Endometrium (tissue), 2 donors: ENCODE results near the gene RANBP17.
"Not testable (repeated sequence)": the region's sequence is repeated elsewhere in the genome, so short reads cannot be mapped to it uniquely, and the experiment has no call there.

ENCODE experiments used
- FAIRE-seq: peaks from 2 replicates; lab custom pipeline; 2012; peaks lifted over from hg19 to GRCh38; lab: Jason Lieb, UNC
- donor health status: control.
- donor health status: control.

RANBP17 gene

DNA sequence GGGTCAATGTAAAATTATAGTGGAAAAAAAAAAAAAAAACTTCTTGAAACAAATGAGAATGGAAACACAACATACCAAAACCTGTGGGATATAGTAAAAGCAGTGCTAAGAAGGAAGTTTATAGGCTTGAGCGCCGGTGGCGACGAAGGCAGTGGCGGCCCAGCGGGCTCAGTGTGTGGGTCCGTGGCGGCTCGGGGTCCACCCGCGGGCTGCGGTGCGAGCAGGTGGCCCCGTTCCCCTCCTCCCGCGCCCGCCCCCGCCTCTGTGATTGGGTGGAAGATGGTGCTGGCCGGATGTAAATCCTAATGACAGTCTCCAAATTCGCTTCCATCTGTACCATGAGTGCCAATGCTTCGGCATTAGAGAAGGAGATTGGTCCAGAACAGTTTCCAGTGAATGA lies 389.7 kb downstream of the RANBP17 start:
- FAIRE-seq = no peak

DNA sequence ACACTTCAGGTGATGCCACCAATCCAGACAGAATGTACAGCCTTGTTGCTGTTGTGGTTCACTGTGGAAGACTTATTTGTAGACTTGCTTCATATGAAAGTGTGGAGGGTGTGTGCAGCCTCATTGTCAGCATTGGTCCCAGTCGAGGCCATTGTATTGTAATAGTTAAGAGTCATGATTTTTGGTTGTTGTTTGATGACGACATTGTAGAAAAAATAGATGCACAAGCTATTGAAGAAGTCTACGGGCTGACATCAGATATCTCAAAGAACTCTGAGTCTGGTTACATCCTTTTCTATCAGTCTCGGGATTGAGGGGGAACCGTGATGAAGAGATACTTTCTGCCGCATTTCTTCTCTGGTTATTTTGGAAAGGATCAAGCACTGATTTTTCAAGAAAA lies 390.9 kb downstream of the RANBP17 start:
- FAIRE-seq = no peak

DNA sequence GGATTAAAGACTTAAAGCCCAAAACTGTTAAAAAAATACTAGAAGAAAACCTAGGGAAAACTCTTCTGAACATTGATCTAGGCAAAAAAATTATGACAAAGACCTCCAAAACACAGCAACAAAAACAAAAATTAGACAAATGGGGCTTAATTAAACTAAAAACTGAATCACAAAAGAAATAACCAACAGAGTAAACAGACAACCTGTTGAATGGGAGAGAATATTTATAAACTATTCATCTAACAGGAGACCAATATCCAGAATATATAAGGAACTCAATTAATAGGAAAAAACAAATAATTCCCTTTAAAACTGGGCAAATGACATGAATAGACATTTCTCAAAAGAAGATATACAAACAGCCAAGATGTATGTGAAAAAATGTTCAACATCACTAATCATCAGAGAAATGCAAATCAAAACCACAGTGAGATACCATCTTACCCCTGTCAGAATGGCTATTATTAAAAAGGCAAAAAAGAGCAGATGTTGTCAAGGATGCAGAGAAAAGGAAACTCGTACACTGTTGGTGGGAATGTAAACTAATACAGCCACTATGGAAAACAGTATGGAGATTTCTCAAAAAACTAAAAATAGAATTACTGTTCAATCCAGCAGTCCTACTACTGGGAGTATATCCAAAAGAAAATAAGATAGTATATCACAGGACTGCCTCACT lies 397.1 kb downstream of the RANBP17 start:
- no peak for FAIRE-seq

DNA sequence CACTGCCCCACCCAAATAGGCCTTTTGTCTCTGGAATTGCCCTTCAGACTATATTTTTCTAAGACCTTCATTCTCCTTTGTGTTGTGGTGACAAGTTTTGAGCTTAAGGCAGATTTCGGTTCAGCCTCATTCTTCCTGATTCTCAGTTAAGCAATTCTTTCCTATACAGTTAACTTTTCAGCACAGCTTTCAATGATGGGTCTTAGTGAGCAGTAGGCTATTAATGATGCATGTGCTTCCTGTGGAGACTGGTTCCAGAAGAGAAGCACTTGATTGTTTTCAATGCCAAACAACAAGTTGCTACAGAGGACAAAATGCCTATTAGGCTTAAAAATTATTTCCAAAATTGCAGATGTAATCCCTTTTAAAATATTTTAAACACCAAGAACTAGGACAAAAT lies 399.5 kb downstream of the RANBP17 start:
- FAIRE-seq = no peak

DNA sequence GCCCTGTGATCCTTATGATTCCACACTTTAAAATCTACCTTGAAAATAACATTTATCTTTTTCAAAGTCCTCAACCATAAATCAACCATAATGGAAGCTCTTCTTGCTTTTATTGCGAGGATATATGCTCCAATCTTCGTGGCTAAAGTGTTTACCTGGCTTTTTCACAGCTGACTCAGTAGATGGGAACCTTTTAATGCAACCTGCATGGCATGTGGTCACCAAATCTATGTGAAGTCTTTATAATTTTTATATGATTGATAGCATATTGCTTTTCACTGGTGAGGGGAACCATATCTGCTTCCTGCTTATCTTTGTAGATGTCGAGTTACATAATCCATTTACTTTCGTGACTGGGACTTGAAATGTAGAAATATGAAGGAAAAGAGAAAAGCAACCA lies 400.1 kb downstream of the RANBP17 start:
- no peak for FAIRE-seq

DNA sequence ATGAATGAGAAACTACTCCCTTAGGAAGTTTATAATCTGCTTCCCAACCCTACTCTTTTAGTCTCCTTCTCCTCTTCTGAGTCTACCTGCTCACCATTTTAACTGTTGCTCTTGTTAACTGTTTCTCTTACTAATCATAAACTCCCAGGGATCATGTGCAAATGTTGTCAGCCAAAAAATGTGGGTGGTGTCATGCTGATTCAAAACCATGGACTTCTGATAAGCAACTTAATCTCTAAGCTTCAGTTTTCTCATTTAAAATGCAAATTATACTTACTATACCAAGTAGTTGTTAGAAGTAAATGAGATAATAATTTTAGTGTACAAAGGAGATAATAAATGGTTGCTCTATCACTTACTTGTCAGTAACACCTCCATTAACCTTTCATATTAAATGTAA lies 401.4 kb downstream of the RANBP17 start:
- FAIRE-seq = no peak

DNA sequence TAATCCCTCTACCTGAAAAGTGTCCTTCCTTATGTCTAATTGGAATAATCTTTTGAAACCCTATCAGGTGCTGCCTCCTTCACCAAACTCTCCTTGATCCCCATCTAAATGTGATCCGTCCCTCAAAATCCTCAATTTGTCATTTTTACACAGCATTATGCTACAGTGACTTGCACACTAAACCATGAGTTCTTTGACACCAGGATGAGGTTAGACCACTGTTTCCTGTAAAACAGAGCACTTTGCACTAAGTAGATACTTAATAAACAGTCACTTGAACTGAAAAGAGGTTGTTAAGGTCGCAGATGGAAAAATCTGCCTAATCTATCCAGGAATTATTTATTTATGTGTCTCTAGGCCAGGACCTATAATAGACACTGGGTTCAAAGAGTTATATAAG lies 403.0 kb downstream of the RANBP17 start:
- no peak for FAIRE-seq

DNA sequence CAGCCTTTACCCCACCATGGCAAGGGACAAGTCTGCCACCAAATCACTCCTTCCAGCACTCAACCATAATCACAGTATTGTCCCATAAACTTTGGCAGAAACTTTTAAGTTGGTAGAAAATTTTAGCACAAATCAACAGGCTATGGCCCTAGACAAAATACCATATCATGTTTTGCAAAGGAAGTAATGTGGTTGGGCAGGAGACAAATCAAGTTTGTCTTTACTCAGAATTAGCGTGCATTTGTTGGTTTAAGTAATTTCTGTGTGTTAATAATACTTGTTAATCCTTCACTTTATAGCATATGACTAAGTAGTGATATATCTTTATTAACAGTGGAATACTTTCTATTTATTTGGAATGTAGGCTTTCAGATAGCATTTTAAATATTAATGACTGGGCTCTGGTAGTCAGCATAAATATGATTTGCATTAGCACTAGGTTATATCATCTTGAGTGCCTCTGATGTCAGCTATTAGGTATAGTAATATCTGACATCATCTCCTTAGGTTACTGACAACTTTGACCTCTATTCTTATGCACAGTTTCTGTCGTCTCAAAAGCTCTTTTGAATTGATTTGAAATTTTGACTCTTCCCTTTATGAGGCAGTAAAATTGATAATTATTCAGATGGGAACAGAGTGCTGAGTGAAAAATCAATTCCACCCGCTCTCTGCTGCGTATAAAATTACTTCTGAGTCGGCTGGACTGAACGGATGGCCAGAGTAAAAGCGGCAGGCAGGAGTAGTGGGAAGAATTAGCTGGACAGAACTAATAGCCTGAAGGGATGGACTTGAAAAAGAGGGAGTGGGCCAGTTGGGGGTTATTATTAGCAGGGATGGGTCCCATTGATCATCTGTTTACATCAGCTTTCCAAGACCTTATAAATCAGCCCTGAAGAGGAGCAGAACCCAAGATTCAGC lies 407.1 kb downstream of the RANBP17 start:
- FAIRE-seq = no peak

DNA sequence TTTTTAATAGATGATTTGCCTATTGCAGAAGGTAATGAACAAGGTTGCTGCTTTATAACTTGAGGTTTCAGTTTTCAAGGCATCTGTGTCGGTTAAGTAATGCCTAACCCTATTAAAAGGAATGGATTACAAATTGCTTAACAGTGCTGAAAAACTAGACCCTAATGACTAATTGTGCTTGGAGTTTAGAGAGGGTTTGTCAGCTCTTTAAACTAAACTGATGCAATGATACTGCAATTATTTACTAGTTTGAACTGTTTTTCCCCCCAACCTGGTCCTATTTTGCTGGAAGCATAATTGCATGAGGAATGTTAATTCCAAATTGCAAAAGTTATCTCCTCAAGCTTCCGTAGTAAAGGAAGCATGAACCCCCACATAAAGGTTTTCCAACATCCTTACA lies 407.9 kb downstream of the RANBP17 start:
- FAIRE-seq = no peak

DNA sequence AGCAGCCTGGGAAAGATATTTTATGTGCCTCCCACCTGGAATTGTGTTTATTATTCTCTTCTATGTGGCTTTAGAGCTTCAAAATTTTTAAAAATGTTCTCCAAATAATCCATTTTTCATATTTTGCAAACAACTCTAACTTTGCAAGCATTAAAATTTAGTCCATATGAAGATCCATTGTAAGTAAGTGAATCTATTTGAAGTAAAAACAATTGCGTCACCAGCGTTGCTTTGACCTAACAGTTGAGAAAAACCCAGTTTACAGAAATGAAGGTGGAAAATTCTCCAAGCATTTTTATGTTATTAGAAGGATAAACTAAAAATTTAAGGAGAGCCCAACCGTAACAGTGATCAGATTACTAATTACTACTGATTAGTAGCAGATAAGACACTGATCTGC lies 408.3 kb downstream of the RANBP17 start:
- FAIRE-seq = no peak

DNA sequence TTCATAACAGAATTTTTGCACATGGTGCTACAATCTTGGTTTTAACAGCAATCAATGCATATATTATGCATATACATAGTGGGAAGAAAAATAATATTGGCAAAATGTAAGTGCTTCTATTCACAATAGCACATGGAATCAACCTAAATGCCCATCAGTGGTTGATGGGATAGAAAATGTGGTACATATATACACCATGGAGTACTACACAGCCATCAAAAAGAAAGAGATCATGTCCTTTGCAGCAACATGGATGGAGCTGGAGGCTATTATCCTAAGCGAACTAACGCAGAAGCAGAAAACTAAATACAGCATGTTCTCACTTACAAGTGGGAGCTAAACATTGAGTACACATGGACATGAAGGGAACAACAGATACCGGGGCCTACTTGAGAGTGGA lies 410.0 kb downstream of the RANBP17 start:
- FAIRE-seq = no peak

DNA sequence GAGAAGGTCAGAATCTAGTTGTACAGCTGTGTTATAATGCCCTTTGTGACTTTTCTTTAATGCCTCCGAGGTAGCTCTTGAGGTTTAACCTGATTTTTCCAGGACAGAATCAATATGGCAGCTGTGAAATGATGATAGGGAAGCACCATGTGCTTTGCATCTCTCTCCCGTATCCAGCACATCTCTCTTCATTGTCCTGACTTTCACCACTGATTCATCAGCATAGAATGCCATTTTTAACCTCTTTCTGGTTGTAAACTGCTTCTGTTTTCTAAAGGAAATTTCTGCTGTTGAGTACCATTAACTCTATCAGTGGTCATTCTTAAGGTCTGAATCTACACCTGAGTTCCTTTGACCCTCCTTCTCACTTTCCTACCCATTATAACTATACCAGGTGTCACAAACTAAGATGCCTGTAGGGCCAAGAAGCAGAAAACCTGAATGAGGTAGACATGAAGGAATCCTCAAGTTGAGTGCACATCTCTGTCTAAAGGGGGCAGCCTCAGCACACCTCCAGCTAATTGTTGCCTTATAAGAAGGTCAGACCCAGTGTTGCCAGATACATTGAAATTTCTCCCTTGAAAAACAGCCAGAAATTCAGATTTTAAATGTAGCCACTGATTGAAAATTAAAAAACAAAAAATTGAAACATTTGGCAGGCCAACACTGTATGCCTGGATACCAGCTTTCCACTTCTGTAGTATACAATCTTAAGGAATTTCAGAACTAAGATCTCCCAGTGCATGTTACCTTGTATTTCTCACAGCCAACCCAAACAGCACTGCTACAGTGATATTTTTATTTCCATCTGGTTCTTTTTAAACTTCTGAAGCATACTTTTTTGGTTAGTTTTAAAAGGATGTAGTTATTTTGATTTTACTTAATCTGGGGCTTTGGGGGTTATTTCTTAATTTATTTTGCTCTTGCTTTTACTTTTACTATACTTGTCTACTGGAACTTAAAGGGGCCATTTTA lies 411.5 kb downstream of the RANBP17 start:
- FAIRE-seq = no peak

DNA sequence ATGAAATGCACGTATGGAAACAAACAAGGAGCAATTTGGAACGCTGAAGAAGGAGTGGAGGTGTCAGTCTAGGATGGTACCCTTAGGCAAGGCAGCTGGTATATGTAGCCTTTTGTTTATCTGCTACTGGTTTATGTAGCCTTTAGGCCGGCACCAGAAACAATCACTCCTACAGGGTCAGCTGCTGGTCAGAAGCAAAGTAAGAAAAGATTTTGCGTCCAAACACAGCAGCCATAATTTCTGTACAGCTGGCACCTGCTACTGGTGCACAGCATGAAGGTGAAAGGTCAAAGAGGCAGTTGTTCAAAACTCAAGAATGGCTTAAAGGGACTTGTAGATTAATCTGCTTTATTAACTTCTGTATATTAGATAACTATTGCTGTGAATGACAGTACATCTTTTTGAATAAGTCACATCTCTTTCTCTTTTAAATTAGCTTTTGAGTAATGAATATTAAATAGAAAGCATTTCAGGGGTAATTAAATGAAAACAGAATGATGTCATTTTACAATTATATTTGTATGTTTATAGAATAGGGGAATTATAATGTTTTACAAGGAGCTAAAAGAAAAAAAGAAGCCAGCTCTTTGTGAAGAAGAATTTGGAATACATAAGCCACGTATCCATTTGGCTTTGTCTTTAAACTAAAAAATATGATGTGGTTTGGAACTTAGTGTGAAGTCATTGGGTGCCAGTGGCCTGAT lies 414.2 kb downstream of the RANBP17 start:
- FAIRE-seq = no peak

DNA sequence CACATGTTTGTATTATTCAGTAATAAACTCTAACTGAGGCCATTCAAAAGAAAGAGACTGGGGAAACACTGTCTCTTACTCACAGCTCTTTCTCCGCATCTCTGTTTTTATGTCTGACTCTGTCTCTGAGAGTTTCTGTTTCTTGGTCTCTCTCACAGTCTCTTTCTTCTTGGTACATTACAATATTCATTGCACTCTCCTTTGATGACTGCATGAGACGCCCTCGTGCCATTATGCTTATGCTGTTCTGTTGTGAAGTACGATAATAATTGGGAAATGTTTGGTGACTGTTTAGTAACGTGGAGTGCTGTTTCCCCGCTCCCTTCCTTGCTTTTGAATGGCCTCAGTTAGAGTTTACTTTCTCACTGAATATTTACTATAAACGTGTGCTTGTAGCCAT lies 421.9 kb downstream of the RANBP17 start:
- FAIRE-seq = no peak

DNA sequence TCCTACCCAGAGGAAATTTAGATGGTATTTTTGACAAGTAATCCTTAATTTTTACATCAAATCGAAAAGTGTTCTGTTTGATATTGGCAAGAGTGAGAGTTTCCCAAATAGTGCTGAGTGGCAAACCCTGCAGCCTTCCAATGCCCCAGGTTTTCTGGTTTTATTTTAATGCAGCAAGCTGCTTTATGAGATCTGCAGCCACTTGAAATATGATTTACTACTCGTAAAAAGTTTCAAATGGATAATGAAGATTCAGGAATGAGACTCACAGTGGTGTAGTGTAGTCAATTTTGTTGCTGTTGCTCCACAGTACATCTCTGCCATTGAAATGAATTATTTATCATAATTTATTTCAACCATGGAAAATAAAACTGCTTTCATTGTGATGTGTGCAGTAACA lies 423.6 kb downstream of the RANBP17 start:
- FAIRE-seq = no peak

DNA sequence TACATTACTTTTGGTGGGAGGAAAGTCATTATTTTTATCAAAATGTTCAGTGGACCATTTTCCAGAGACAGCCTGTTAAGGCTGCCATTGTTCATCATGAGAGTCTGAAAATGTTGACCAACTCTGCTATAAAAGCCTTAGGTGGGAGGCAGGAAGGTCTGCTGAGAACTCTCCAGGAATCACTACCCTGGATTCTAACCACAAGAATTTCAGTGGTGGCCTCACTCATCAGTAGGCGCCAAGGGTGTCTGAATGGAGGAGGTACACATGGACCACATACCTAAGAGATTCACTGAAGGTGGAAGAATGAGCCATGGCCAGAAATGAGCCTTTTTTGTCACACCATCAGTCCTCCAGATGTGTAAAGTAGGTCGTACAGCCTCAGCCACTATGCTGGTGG lies 426.2 kb downstream of the RANBP17 start:
- FAIRE-seq = no peak

DNA sequence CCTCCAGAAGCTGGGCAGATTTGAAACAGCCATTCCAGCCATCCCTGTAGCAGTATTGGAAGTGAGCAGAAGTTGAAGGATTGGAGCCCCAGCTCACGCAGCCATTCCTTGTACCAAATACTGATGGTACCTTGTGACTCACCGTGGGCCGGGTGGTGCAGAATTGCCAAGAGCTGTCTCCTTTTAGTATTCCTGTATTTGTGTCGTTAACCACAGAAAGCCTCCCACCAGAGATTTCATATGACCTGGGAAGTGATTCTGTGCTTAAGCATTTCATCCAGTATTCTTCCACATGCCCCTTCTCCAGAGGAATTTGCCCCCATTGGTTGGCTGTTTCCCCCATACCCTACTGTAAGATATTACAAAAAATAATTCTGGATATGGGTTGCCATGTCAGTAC lies 429.6 kb downstream of the RANBP17 start:
- no peak for FAIRE-seq

DNA sequence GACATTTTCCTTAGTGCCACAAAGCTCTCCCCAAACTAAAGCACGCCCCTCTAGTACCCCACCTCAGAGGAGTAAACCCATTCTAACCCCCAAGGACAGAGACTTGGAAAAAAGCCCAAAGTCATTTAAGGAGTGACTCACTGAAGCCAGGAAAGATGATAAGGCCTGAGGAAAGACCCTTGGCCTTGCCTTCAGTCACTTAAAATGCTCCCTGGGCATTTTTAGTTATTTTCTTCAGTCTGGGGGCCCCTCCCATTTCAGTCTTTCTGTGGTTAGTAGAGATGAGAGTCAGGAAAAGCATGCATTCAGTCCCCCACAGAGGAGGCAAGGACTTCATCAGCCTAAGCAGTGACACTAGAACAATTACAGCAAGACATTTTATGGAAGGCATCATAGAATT lies 433.5 kb downstream of the RANBP17 start:
- no peak for FAIRE-seq

DNA sequence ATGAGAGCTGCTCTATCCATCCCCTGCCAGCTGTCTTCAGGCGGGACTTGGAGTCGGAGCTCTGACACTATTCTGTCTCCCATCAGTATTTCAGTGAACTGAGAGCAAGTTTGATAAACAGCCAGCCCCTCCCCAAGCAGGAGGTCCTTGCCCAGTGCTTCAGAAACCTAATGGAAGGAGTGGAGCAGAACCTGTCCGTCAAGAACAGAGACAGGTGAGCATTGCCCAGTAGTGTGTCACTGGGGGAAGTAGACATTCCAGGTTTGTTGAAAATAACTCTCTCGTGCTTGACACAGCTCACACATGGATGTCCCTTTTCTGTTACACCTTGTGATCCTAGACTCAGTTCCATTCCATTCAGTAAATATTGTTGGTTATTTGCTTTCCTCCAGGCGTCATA lies 434.0 kb downstream of the RANBP17 start:
- no peak for FAIRE-seq

DNA sequence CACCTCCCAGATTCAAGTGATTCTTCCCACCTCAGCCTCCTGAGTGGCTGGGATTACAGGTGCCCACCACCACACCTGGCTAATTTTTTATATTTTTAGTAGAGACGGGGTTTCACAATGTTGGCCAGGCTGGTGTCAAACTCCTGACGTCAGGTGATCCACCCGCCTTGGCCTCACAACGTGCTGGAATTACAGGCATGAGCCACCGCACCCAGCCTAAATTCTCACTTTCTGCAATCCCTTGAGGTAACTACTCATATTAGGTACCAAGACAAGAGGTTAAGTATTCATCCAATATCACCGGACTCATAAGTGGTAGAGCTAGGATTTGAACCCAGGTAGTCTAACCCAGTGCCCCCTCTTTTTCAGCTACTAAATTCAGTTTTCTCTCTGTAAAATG lies 436.1 kb downstream of the RANBP17 start:
- not testable (repeated sequence) for FAIRE-seq

DNA sequence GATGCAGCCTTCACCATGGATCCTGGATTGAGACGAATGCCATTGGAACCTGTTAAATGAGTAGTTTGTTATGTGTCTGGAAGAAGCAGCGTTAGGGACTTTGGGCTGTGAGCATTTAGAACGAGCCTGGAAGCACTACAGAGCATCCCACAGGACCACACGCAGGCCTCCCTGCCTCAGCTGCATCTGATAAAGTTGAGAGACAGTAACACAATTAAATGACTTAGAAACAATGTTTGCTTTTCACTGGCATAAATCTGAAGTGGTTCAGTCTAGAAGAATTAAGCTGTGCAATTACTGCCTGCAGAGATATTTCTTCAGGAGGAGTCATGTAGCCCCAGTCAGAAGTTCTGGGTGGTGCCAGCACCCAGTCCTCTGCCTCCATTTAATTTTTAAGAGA lies 437.4 kb downstream of the RANBP17 start:
- no peak for FAIRE-seq

DNA sequence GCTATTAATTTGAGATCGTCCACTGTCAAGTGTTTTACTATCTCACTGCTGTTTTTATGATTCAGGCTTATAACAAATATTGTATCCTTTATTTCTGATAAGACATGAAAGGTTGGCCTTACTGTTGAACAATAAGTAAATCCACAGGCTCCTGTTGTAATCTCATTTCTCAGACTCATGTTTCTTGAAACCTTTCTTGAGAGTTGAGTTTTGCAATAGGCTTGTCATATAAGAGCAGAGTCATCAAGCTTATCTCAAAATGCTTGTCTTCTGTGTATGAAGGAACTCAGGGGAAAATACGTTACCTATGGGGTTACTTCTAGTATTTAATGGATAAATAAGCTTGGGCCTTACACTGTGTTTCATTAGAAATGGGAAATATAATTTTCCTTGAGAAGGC lies 438.0 kb downstream of the RANBP17 start:
- FAIRE-seq = no peak
